Astrocyte (in vitro differentiated cells and primary cell): ENCODE data around the gene FYN. TPM values are rescaled to one million over a fixed set of nuclear protein-coding genes. Genes with fewer than 3 reads are reported as not detected.

ENCODE experiments used
- DNase-seq: peaks from one replicate; pipeline ENCODE4 v3.0.0-alpha.2; 2010; ENCODE audit warnings: low read depth
- FAIRE-seq: peaks from 2 replicates; lab custom pipeline; 2011; peaks lifted over from hg19 to GRCh38; lab: Jason Lieb, UNC
- H2AFZ ChIP-seq: 2 replicates; pipeline ENCODE4 v1.6.0; 2012; ENCODE audit warnings: low read depth, low read length, inconsistent platforms
- H3K27ac ChIP-seq: 2 replicates; pipeline ENCODE4 v1.5.1; 2011; ENCODE audit warnings: low read depth, low read length, inconsistent platforms
- H3K27me3 ChIP-seq: 2 replicates; pipeline ENCODE4 v1.6.0; 2011; ENCODE audit warnings: low read length, inconsistent platforms; ENCODE audit not compliant: insufficient read depth
- H3K36me3 ChIP-seq: 2 replicates; pipeline ENCODE4 v1.5.1; 2011; ENCODE audit warnings: low read length, inconsistent platforms; ENCODE audit not compliant: insufficient read depth
- H3K4me1 ChIP-seq: 2 replicates; pipeline ENCODE4 v1.5.1; 2011; ENCODE audit warnings: low read length, inconsistent platforms; ENCODE audit not compliant: insufficient read depth
- H3K4me2 ChIP-seq: 2 replicates; pipeline ENCODE4 v1.6.0; 2012; ENCODE audit warnings: low read length, inconsistent platforms
- H3K4me3 ChIP-seq: 2 replicates; pipeline ENCODE4 v1.5.1; 2011; ENCODE audit warnings: low read depth, mild to moderate bottlenecking, low read length, inconsistent platforms; ENCODE audit not compliant: insufficient read depth
- H3K79me2 ChIP-seq: 2 replicates; pipeline ENCODE4 v1.6.0; 2012; ENCODE audit warnings: mild to moderate bottlenecking, low read length, inconsistent platforms; ENCODE audit not compliant: insufficient read depth
- H3K9ac ChIP-seq: 2 replicates; pipeline ENCODE4 v1.6.0; 2012; ENCODE audit warnings: mild to moderate bottlenecking, low read length, inconsistent platforms
- H3K9me3 ChIP-seq: 2 replicates; pipeline ENCODE4 v1.5.1; 2012; ENCODE audit warnings: low read depth, mild to moderate bottlenecking, low read length, inconsistent platforms; ENCODE audit not compliant: insufficient read depth
- H4K20me1 ChIP-seq: 2 replicates; pipeline ENCODE4 v1.6.0; 2012; ENCODE audit warnings: low read length, inconsistent platforms; ENCODE audit not compliant: insufficient read depth
- H3K27ac Mint-ChIP-seq: one replicate; pipeline ENCODE4 v1.8.0; 2021; ENCODE audit warnings: mild to moderate bottlenecking, mixed read lengths; ENCODE audit not compliant: unreplicated experiment
- H3K27me3 Mint-ChIP-seq: one replicate; pipeline ENCODE4 v1.8.0; 2021; ENCODE audit warnings: low read depth, mixed read lengths; ENCODE audit not compliant: unreplicated experiment
- H3K36me3 Mint-ChIP-seq: one replicate; pipeline ENCODE4 v1.8.0; 2021; ENCODE audit warnings: low read depth, mixed read lengths; ENCODE audit not compliant: unreplicated experiment
- H3K4me1 Mint-ChIP-seq: one replicate; pipeline ENCODE4 v1.8.0; 2021; ENCODE audit warnings: low read depth, mixed read lengths; ENCODE audit not compliant: unreplicated experiment
- H3K4me3 Mint-ChIP-seq: one replicate; pipeline ENCODE4 v1.8.0; 2021; ENCODE audit warnings: mild to moderate bottlenecking, moderate library complexity, mixed read lengths; ENCODE audit not compliant: unreplicated experiment
- H3K9me3 Mint-ChIP-seq: one replicate; pipeline ENCODE4 v1.8.0; 2021; ENCODE audit warnings: mild to moderate bottlenecking, mixed read lengths; ENCODE audit not compliant: unreplicated experiment
- EZH2 ChIP-seq: IDR thresholded peaks from 2 replicates; pipeline ENCODE4 v1.6.1; 2012; ENCODE audit warnings: mild to moderate bottlenecking, low read length, inconsistent platforms; ENCODE audit not compliant: insufficient read depth
- total RNA-seq: library from RNA; stranded (reverse); gene quantifications from 2 replicates; pipeline ENCODE4 v1.2.1, GENCODE V29; 2021
- TF ChIP-seq, protein P1 (sequence below): IDR thresholded peaks from 2 replicates; pipeline ENCODE4 v1.5.1; 2011; ENCODE audit warnings: low read depth, mild to moderate bottlenecking, inconsistent platforms, low read length, moderate library complexity; ENCODE audit not compliant: insufficient read depth

FYN gene
- total RNA-seq, 1 donor from 2014 or later, result 167 TPM

DNA sequence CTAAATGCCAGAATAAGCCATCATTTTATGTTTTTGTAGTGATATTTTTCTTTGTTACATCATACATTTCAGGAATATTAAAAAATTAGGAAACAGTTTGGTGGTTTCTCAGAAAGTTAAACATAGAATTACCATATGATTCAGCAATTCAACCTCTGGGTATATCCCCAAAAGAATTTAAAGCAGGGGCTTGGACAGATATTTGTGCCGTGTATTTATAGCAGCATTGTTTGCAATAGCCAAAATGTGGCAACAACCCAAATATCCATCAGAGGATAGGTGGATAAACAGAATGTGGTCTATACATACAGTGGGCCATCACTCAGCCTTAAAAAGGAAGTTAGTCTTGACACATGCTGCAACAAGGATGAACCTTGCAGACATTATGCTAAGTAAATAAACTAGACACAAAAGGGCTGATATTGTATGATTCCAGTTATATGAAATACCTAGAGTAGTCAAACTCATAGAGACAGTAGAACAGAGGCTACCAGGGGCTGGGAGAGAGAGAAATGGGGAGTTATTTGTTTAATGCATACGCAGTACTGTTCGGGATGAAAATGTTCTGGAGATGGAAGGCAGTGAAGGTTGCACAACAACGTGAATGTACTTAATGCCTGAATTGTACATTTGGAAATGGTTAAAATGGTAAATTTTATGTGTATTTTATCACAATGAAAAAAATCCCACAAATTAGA, 248.7 kb downstream of the FYN start:
- Histone ChIP-seq H3K9ac (no peak overlapping the region), H3K9me3 (no peaks in the 10 kb centered on the region), H3K4me3 (no peak overlapping the region), H3K4me1 (peaks cover 12% of the 10 kb centered on the region), H4K20me1 (no peaks in the 10 kb centered on the region), H3K79me2 (no peaks in the 10 kb centered on the region), H3K36me3 (no peaks in the 10 kb centered on the region), H3K4me2 (no peak overlapping the region), H3K27ac (no peak overlapping the region), H2AFZ (no peak overlapping the region), H3K27me3 (no peaks in the 10 kb centered on the region)
- Mint-ChIP-seq H3K27me3 (peaks cover 9% of the 10 kb centered on the region), H3K27ac (no peak overlapping the region), H3K4me1 (peaks cover 7% of the 10 kb centered on the region), H3K4me3 (no peak overlapping the region), H3K36me3 (peaks cover 2% of the 10 kb centered on the region), H3K9me3 (no peaks in the 10 kb centered on the region)
- TF ChIP-seq EZH2, result no peak
- TF ChIP-seq, protein P1, sequence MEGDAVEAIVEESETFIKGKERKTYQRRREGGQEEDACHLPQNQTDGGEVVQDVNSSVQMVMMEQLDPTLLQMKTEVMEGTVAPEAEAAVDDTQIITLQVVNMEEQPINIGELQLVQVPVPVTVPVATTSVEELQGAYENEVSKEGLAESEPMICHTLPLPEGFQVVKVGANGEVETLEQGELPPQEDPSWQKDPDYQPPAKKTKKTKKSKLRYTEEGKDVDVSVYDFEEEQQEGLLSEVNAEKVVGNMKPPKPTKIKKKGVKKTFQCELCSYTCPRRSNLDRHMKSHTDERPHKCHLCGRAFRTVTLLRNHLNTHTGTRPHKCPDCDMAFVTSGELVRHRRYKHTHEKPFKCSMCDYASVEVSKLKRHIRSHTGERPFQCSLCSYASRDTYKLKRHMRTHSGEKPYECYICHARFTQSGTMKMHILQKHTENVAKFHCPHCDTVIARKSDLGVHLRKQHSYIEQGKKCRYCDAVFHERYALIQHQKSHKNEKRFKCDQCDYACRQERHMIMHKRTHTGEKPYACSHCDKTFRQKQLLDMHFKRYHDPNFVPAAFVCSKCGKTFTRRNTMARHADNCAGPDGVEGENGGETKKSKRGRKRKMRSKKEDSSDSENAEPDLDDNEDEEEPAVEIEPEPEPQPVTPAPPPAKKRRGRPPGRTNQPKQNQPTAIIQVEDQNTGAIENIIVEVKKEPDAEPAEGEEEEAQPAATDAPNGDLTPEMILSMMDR, result no peak
- DNase-seq (no peak), FAIRE-seq (no peak)

DNA sequence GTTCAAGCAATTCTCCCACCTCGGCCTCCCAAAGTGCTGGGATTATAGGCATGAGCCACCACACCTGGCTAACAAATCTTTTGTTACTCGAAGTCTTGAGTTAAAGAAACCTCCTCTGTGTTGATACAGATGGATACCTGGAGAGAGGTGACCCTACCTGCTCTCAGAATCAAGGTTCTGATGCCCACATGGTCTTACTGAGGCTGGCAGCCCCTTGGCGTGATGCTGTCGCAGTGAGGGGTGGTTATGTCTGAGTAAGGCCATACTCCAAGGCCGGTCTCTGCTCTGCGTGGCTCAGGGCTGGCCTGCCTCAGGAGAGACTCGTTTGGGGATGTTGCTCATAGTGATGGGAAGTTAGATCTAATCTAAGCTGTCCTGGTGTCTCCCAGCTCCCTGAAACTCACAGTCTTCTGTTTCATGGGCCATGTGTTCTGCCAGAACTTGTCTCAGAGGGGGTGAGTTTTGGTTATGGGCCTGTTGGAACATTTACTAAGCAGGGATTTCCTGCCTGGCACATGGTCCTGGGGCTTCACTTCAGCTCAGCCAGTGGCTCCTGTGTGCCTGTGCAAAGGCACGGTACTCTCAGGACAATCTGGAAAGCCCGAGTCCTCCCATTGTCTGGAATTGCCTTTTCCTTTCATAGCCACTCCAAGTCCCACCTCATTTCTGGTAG, 250.1 kb downstream of the FYN start:
- no peak overlapping the region for H3K27ac Mint-ChIP-seq
- no peaks in the 10 kb centered on the region for H3K36me3 Mint-ChIP-seq
- no peak overlapping the region for H3K4me3 ChIP-seq
- H3K27ac ChIP-seq, result no peak overlapping the region
- FAIRE-seq, result no peak
- H3K4me1 Mint-ChIP-seq, result peaks cover 7% of the 10 kb centered on the region
- no peaks in the 10 kb centered on the region for H3K9me3 Mint-ChIP-seq
- TF ChIP-seq EZH2, result no peak
- TF ChIP-seq, protein P1, result no peak
- H3K27me3 Mint-ChIP-seq, result peaks cover 15% of the 10 kb centered on the region
- H3K9ac ChIP-seq, result no peak overlapping the region
- H3K79me2 ChIP-seq, result no peaks in the 10 kb centered on the region
- no peaks in the 10 kb centered on the region for H3K36me3 ChIP-seq
- H4K20me1 ChIP-seq, result no peaks in the 10 kb centered on the region
- DNase-seq, result no peak
- no peak overlapping the region for H3K4me2 ChIP-seq
- no peaks in the 10 kb centered on the region for H3K27me3 ChIP-seq
- peaks cover 12% of the 10 kb centered on the region for H3K4me1 ChIP-seq
- H3K4me3 Mint-ChIP-seq, result no peak overlapping the region
- no peaks in the 10 kb centered on the region for H3K9me3 ChIP-seq
- no peak overlapping the region for H2AFZ ChIP-seq

DNA sequence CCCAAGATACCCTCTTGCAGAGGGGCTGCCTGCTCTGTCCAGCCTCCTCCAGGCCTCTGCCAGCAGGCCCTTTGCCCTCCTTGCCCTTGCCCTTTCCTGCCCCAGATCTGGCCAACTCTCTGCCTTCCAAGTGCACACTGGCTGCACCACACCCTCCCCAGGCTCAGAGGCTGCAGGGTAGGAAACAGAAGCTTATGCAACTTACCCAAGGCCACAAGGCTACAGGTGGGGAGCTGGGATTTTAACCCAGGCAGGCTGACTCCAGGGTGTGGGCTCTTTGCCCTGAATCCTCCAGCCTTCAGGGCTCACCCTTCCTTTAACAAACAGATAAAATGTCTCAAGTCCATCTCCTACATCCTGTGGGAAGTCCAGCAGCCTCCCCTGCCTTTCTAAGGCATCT, 253.1 kb downstream of the FYN start:
- no peak for FAIRE-seq
- Histone ChIP-seq H3K27ac (no peak overlapping the region), H3K9me3 (no peaks in the 10 kb centered on the region), H3K36me3 (no peaks in the 10 kb centered on the region), H3K4me3 (no peak overlapping the region), H3K9ac (no peak overlapping the region), H2AFZ (no peak overlapping the region), H3K27me3 (no peaks in the 10 kb centered on the region), H4K20me1 (no peaks in the 10 kb centered on the region), H3K79me2 (no peaks in the 10 kb centered on the region), H3K4me2 (no peak overlapping the region), H3K4me1 (no peaks in the 10 kb centered on the region)
- peaks cover 21% of the 10 kb centered on the region for H3K27me3 Mint-ChIP-seq
- no peaks in the 10 kb centered on the region for H3K9me3 Mint-ChIP-seq
- no peak for DNase-seq
- no peak overlapping the region for H3K4me3 Mint-ChIP-seq
- no peak for TF ChIP-seq EZH2
- TF ChIP-seq, protein P1, result no peak
- peaks cover 2% of the 10 kb centered on the region for H3K4me1 Mint-ChIP-seq
- H3K27ac Mint-ChIP-seq, result no peak overlapping the region
- H3K36me3 Mint-ChIP-seq, result no peaks in the 10 kb centered on the region
